Suprapubic skin (tissue), 3 donors: ENCODE results near the gene REV1.

Experiments used
- CTCF ChIP-seq, 2 donors: fragments of 200-600 bp in 1 of 2; fragments of 450-650 bp in 1 of 2; sonication (generic) in 1 of 2; IDR thresholded peaks; one replicate each; pipeline ENCODE4 v1.5.1; 2016 to 2019; ENCODE audit warnings: antibody characterized with exemption in 2 of 2, mild to moderate bottlenecking in 1 of 2, moderate library complexity in 1 of 2
- EP300 ChIP-seq: sonication (generic); formaldehyde crosslinking; IDR thresholded peaks from one replicate; pipeline ENCODE4 v1.6.1; 2017; ENCODE audit warnings: antibody characterized with exemption
- POLR2A ChIP-seq, 2 donors: fragments of 450-650 bp; IDR thresholded peaks; one replicate each; pipeline ENCODE4 v1.6.1; 2017; ENCODE audit warnings: antibody characterized with exemption in 2 of 2, mild to moderate bottlenecking in 2 of 2, moderate library complexity in 2 of 2

- no peak for TF ChIP-seq CTCF (IDR thresholded peaks at IDR 0.05)
- no peak for TF ChIP-seq POLR2A (IDR thresholded peaks at IDR 0.05)
- no peak for TF ChIP-seq EP300
Measured at GRCh38 chr2:99504844-99505584, 15.2 kb upstream of the REV1 start.
